MV-4-11 (cell line): ENCODE results near the gene MON1B.
"Not testable (repeated sequence)": the region's sequence is repeated elsewhere in the genome, so short reads cannot be mapped to it uniquely, and the experiment has no call there.

ENCODE experiments used
- DNase-seq: peaks from one replicate; lab custom pipeline; 2025; lab: John Stamatoyannopoulos, UW

Gene MON1B

GRCh38 chr16:77197747-77198146, 6.8 kb downstream of the MON1B start:
- DNase-seq: no peak

- DNase-seq: no peak
Measured at GRCh38 chr16:77199211-77199610, 8.2 kb downstream of the MON1B start, which contains the start of gene SYCE1L. TSS of gene SYCE1L (plus strand) at chr16:77199408. CDS start at chr16:77199452, 44 bp downstream.

- no peak for DNase-seq
Measured at GRCh38 chr16:77206533-77206932, 15.5 kb downstream of the MON1B start.

DNA sequence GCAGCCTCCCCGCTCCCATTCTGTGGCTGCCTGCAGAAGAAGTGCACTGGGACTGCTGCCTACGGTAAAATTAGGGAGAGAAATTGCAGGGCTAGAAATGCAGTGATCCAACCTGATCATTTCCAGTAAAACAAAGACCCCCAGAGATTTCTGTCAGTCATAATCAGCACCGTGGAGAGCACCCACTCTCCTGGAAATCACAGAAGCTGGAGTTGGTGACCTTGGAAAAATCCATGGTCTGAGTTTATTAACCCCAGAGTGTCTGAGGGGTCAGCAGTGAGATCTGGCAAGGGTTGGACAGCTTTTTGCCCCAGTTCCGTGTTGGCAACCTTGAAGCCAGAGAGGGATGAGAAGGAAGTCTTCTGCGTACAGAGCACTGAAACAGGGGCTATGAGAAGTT, 16.0 kb downstream of the MON1B start:
- no peak for DNase-seq

GRCh38 chr16:77208382-77208781, 17.4 kb downstream of the MON1B start:
- DNase-seq: no peak

GRCh38 chr16:77211880-77212740, 21.1 kb downstream of the MON1B start:
- no peak for DNase-seq

DNA sequence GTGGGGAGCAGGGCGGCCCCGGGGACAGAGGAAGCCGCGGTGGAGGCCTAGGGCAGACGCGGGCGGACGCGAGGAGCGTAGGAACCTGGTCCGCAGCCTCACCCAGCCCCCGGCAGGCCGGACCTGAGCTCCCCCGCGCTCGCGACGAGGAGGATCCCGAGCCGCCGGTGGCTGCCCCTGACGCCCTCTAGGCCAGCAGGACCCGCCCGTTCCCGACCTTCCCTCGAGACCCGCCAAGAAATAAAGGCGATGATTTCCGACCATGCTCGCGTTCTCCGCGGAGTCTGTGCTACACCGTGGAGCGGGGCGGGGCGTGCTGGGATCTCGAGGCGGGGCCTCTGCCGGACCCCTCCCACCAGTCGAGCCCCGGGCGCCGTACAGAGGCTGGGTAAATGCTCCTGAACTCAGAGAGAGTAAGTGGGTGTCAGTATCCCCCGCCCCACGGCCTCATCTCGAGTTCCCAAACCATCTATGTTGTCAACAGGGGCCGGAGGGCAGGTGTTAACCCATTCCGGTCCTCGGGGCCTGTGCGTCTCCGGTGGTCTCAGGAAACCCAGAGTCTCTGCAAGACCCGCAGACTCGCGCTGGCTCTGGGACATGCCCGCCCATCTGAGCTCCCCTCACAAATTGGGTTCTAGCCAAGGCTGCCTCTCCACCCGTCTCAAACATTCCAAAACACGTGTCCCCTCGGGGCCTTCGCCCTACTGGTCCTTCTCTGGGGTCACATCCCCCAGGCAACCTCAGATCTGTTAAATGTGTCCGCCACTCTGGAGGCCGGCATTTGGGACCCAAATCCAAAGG, 22.0 kb downstream of the MON1B start:
- no peak for DNase-seq

DNA sequence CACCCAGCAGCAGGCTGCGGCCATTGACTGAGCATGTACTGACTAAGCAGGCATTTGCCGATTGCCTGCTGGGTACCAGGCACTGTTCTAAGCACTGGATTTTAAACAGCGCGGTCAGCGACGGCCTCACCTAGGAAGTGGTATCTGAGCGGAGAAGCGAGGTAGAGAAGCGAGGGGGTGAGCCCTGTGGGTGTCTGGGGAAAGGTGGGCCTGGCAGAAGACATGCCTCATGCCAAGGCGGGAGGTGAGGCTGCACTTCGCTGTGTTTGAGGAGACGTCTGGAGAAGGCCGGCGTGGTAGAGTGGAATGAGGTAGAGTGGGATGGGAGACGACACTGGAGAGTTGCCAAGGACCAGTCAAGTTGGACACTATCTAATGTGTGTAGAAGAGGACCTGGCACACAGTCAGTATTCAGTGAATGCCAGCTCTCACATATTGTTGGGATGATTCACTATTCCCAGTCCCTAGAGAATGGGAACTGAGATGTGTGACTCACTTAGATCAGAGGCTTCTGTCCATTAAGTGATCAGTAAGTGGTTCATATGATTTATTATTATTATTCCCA, 22.6 kb downstream of the MON1B start:
- no peak for DNase-seq

GRCh38 chr16:77214411-77215138, 23.6 kb downstream of the MON1B start:
- DNase-seq: no peak

DNA sequence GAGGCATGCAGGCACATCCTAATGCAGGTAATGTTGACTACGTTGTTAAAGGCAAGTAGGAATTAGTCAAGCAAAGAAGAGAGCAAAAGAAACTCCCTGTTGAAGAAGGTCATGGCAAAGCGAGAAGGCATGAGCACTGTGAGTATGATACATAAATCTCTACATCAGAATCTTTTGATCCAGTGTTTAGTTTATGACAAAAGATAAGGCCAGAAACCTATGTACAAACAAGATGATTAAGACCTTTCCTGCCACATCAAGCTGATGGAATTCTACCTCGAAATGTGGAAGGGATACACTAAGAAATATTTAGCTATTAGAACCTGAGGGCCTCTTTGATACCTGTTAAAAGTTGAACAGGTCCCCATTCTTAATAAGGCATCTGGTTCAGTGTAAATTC, 28.4 kb downstream of the MON1B start:
- no peak for DNase-seq

- DNase-seq: no peak
Measured at GRCh38 chr16:77220427-77220826, 29.4 kb downstream of the MON1B start.

DNA sequence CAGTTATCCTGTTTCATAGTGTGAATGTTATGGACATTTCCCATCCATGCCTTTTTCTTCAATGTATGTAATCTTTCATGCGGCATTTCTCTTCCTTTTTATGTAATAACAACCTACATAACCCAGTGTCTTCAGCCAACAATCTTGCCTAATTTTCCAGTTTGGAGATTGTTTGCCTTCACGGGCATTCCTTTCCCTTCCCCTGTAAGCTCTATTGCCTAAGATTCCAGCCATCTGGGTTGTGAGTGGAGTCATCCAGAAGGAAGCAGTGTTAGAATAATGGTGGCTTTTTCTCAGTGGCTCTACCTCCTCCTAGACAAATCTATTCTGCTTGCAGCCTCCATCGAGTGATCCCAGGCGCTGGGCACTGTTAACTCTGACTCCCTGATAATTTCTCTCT, 30.5 kb downstream of the MON1B start:
- DNase-seq: no peak

- DNase-seq: no peak
Measured at GRCh38 chr16:77223184-77223583, 32.2 kb downstream of the MON1B start.

GRCh38 chr16:77225182-77225581, 34.2 kb downstream of the MON1B start:
- no peak for DNase-seq

- DNase-seq: no peak
Measured at GRCh38 chr16:77227745-77228144, 36.8 kb downstream of the MON1B start.

DNA sequence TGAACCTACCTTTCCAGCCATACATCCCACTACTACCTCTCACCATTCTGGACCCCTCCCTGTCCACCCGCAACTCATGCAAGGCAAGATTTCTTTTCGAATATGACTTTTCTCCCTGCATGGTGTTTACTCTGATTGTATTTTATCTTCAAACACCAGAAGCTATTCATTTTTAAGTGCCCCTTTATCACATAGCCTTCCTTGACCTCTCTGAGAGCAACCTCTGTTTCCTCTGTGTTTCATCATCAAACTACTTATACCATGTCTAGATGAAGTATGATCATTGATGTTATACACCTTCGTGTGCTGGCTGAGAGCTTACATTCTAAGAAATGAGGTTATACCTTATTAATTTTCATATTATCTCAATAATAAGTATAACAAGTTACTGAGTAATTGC, 40.1 kb downstream of the MON1B start:
- DNase-seq: no peak

DNA sequence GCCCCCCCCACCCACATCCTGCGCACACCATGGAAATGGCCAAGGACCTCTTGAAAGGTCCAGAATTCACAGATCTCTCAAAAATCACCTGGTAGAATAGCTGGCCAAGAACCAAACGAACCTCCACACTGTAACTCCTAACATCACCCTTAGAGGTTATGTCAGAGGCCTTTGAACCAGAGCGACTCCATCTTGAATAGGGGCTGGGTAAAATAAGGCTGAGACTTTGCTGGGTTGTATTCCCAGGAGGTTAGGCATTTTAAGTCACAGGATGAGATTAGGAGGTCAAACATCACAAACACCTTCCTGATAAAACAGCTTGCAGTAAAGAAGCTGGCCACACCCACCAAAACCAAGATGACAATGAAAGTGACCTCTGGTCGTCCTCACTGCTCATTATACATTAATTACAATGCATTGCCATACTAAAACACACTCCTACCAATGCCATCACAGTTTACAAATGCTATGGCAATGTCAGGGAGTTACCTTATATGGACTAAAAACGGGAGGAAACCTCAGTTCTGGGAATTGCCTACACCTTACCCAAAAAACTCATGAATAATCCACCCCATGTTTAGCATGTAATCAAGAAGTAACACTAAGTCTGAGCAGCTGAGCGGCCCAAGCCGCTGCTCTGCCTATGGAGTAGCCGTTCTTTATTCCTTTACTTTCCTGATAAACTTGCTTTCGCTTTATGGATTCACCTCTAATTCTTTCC, 43.0 kb downstream of the MON1B start:
- no peak for DNase-seq

DNA sequence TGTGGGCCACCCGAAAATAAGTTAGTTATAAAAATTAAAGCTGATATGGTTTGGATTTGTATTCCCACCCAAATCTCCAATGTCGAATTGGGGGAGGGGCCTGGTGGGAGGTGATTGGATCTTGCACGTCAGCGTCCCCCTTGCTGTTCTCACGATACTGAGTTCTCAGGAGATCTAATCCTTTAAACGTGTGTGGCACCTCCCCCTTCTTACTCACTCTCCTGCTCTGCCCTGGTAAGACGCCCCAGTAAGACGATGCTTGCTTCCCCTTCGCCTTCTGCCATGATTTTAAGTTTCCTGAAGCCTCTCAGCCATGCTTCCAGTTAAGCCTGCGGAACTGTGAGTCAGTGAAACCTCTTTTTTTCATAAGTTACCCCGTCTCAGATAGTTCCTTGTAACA, 43.6 kb downstream of the MON1B start:
- peak; percentile 59 for DNase-seq

GRCh38 chr16:77236063-77236511, 45.1 kb downstream of the MON1B start:
- DNase-seq: peak; percentile 68

GRCh38 chr16:77238593-77238992, 47.6 kb downstream of the MON1B start:
- DNase-seq: no peak

GRCh38 chr16:77242471-77242870, 51.5 kb downstream of the MON1B start:
- DNase-seq: not testable (repeated sequence)
